Suppressor macrophage treated with lipopolysaccharide for 1 hour (primary cell): ENCODE measurements around the gene COG2.
"Not testable (repeated sequence)": the region's sequence is repeated elsewhere in the genome, so short reads cannot be mapped to it uniquely, and the experiment has no call there.

Experiments used
- DNase-seq, 3 donors: peaks; one replicate each; pipeline ENCODE4 v3.0.0-alpha.2; 2020 to 2022

The COG2 gene

GRCh38 chr1:230677200-230677599, 34.9 kb downstream of the COG2 start:
- no peak for DNase-seq

DNA sequence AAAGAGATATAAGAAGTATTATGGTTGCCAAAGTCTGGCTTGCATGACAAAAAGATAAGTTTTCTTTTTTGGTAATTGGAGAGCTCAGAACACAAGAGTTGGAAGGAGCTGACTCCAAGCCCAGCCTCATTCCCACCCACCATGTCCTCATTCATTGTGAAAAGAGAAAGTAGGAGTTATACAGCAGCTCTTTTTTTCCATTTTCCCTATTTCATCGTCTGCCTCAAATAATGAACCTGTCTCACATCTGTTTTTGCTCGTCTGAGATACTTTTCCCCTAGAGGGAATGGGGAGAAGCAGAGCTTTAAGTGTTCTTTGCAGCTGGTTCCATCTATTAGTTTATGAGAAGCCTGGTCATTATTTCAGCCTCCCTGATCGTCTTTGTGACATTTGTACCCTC, 36.9 kb downstream of the COG2 start:
- DNase-seq, result peak in 1 of 3 donors; percentile 1

GRCh38 chr1:230679825-230680224, 37.5 kb downstream of the COG2 start:
- DNase-seq, result peak in 1 of 3 donors; percentile 4

DNA sequence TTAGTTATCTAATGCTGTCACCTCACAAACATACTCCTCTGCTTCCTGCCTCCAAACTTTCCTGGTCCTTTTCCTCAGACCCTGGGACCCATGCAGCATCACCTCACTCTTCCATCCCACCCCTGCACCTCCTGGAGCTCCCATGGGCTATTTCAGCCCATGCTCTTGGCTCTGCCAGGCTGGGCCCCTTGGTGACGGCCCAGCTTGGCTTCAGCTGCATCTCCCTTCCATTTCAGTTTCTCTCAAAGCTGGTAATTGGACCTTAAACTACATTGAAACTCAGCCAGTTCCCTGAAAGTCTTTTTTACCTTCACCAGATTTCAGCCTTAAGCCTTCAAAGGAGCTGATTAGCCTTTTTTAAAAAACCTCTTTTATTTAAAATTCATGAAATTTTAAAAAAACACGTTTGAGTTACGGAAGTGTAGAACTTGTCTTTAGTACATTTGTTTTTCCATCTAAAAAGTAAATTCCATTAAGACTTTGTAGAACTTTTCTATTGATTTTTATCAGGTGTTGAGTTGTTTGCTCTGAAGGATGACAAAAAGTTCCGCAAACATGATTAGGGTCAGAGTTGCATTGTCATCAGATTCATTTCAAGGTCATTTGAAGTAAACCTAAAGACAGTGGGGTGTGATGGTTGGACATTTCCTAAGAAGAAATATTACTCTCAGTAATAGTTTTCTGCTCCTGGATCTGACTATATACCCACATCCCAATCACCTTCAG, 38.2 kb downstream of the COG2 start:
- no peak for DNase-seq

GRCh38 chr1:230681599-230681998, 39.3 kb downstream of the COG2 start:
- no peak for DNase-seq

- DNase-seq, result no peak
Observed at GRCh38 chr1:230682274-230682673, 40.0 kb downstream of the COG2 start.

DNA sequence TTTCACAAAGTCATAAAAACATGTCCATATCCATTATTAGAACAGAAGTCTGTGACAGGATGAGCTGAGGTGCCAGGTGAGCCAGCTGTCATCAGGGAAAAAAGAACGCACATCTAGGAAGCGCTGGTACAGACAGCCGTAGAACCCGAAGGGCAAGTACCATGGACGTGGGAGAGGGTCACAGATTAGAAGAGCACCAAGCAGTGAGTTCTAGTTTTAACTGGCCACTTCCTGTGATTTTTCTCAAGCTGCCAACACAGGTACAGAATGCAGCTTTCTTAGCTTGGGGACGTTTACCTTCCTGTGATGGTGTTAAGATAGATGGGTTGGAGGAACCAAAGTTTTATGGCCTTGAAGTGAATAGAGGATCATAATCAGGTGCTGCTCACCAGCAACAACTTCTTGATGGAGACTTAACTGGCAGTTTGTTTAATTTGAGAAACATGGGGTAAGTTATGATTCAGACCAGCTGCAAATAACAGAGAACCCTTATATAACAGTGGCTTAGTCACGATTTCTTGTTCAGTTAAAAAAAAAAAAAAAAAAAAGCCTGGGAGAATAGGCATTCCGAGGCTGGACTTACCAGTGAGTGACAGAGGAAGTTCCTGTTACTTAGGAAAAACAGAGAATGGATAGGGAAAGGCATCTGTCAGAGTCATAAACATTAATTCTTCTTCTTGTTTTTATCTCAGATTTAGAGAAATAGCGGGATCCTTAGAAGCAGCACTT, 40.8 kb downstream of the COG2 start:
- DNase-seq, result no peak

DNA sequence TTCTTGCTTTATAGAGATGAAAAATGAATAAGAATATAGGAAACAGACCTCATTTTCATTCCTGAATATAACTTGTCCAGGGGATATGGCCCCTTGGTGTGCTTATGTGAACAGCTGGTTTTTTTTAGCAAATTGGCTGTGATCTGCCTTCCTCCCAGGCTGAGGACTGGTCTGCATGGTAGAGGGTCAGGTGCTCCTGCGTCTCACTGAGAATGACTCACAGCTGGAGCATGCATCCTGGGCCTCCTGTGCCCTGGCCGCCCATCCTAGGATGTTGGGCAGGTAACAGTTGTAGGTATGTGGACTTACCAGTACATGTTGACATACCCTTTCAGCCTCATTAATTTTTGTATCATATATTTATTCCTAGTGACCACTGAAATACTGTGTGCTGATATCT, 41.9 kb downstream of the COG2 start:
- DNase-seq, result no peak

DNA sequence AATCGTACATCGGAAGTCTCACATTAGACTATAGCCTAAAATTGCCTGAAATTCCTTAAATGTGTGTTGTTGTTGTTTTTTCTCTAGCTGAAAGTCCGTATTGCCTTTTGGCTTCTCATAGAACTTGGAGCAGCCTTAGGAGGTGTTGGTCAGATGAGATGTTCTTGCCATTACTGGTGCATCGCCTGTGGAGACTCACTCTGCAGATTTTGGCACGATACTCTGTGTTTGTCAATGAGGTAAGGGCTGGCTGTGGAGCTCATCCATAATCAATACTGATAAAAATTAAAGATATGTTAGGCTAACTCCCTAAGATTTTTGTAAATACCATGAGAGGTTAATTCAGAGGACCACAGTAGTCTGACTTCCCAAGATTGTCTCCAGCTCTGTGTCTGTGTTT, 42.7 kb downstream of the COG2 start:
- DNase-seq, result no peak

- no peak for DNase-seq
Observed at GRCh38 chr1:230686747-230687146, 44.5 kb downstream of the COG2 start.

GRCh38 chr1:230690101-230690500, 47.8 kb downstream of the COG2 start:
- DNase-seq, result no peak

DNA sequence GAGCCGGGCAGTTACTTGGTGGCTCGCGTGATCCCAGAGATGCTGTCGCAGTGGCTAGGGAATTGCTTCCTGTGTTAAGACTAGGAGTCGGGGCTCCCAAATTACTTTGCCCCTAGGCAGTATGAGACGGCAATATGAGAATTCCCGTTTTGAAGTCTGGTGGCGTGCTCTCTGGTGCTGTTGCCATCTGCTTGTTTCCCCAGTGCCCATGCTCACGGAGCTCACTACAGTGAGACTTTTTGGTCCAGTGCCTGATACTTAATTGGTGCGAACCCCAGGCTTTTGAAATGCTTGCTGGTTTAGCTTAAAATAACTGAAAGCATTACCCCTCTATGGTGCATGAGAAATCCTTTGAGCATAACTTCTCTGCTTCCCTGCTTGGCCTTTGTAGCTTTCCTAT, 49.3 kb downstream of the COG2 start:
- no peak for DNase-seq

- DNase-seq, result no peak
Observed at GRCh38 chr1:230693221-230693620, 50.9 kb downstream of the COG2 start.

GRCh38 chr1:230693777-230694176, 51.5 kb downstream of the COG2 start:
- DNase-seq, result no peak

GRCh38 chr1:230694464-230694863, 52.2 kb downstream of the COG2 start:
- no peak for DNase-seq

GRCh38 chr1:230694991-230695390, 52.7 kb downstream of the COG2 start:
- DNase-seq, result no peak

DNA sequence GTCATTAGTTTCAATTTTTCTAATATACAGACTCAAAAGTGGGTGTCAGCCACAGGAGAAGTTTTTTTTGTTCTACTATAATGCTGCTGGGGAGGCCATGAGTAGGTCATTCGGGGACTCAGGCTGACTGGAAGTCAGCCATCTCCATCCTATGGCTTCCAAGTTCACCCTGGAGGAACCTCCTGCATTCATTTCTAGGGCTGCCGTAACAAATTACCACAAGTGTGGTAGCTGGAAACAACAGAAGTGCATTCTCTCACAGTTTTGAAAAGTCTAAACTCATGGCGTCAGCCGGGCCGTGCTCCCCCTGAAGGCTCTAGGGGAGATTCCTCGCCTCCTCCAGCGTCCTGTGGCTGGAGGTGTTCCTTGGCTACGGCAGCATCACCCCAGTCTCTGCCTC, 53.9 kb downstream of the COG2 start:
- DNase-seq, result no peak

DNA sequence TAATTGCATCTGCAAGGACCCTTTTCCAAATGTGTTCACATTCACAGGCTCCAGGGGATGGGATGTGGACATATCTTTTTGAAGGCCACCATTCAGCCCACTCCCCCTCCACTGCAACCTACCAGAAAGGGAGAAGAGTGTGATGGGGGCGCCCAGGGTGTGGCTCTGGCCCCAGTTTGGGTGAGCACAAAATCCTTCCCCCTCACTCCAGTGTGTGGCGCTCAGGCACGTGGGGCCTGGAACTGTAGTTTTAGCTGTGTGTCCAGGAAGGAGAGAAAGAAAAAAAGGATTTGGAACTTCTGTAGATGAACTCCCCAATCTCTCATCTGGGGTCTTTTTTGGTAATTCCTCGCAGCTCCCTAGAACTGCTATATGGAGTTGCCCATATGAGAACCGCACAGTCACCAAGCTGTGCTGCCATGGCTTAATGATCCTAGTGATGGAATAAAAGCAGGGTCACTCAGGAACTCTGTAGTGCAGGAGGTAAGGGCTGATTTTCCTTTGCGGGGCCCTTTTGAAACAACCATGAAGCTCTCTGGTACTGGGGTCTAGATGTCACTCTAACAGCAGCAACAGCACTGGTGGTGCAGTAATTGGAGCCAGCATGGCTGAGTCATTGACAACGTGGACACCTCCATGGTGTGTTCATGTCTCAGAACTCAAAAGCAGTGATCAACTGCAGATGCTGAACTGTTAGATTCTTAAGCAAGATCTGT, 54.6 kb downstream of the COG2 start:
- no peak for DNase-seq

DNA sequence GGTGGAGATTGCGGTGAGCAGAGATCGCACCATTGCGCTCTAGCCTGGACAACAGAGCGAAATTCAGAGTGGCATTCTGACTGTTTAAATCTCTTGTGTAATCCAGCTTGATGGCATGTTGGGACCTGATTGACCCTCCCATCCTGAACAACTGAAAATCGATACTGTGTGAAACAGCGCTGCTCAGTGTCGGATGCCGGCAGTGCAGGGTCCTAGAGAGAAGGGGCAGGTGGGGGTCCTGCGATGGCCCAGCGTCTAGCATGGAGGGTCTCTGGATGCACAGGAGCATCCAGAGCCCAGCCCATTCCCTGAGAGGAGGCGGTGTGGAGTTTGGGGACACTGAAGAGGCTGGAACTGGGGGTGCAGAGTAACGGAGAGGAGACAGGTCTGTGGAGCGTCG, 55.8 kb downstream of the COG2 start:
- DNase-seq, result no peak

GRCh38 chr1:230698964-230699363, 56.7 kb downstream of the COG2 start:
- not testable (repeated sequence) for DNase-seq

DNA sequence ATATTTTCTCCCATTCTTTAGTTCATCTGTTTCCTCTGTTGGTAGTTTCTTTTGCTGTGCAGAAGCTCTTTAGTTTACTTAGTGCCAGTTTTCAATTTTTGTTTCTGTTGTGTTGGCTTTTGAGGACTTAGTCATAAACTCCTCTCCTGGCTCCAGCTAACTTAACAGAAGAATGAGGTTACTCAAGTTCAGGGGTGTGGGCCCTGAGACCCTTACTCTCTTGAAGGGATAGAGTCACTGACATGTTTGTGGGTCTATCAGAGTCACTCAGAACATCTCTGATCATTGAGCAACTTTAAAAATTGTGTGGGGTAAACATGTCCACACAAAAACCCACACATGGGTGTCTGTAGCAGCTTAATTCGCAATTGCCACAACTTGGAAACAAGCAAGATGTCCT, 57.4 kb downstream of the COG2 start:
- DNase-seq, result no peak

DNA sequence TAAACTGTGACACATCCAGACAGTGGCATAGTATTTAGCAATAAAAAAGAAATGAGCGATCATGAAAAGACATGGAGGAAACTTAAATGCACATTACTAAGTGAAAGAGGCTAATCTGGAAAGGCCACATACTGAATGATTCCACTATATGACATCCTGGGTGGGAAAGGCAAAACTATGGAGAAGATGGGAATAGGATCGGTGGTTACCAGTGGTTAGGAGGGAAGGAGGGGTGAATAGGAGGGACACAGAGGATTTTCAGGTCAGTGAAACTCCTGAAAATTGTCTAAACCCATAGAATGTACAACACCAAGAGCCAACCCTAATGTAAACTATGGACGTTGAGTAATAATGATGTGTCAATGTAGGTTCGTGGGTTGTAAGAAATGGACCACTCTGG, 57.9 kb downstream of the COG2 start:
- no peak for DNase-seq

DNA sequence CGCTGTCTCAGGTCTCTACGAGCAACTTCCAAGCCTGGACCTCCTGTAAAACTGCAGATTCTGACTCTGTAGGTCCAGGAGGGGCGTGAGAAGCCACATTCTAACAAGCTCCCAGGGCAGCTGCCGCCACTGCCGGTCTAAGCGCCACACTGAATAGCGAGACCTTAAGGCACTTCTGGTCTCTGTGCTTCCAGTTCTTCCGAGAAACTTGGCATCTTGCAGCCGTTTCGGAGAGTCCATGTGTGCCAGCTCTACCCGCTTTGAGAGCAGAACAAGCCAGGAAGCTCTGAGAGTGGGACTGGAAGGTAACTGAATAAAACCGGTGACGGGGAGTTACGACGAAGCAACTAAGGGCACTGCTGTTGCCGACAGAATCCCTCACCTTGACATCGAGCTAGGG, 59.2 kb downstream of the COG2 start:
- DNase-seq, result no peak
